ENCODE results near the gene FAM162B. TPM values are rescaled to one million over a fixed set of nuclear protein-coding genes. Genes with fewer than 3 reads are reported as not detected.

Gene FAM162B
- total RNA-seq, 2 experiments from 2014 or later = not detected

GRCh38 chr6:116783852-116784251 is 18.3 kb upstream of the FAM162B start:
- Histone ChIP-seq H3K36me3 (ENCODE audit: insufficient read depth, low read length) (no peaks in the 10 kb centered on the region), H3K4me1 (ENCODE audit: insufficient read depth, low read length) (no peaks in the 10 kb centered on the region), H3K27me3 (ENCODE audit: control insufficient read depth in 1 of 2, insufficient read depth in 2 of 2, low read length in 2 of 2) (peaks cover 10 to 17% of the 10 kb centered on the region in 2 experiments), H3K4me3 (ENCODE audit: low read length) (no peak overlapping the region), H3K9me3 (ENCODE audit: control insufficient read depth in 1 of 2, insufficient read depth in 1 of 2, low read length in 2 of 2) (no peaks in the 10 kb centered on the region), H3K27ac (ENCODE audit: low read depth in 1 of 2, low read length in 2 of 2) (no peak overlapping the region)
- POLR2A ChIA-PET = no interaction called here
- CTCF ChIA-PET = no interaction called here
- Mint-ChIP-seq H3K36me3 (ENCODE audit: low read depth) (no peaks in the 10 kb centered on the region), H3K4me1 (ENCODE audit: low read depth) (no peaks in the 10 kb centered on the region), H3K4me3 (no peak overlapping the region), H3K9me3 (no peaks in the 10 kb centered on the region), H3K27me3 (peaks cover 30% of the 10 kb centered on the region), H3K27ac (no peak overlapping the region)
- DNase-seq (no peak), ATAC-seq (ENCODE audit: poor library complexity) (no peak)
- intact Hi-C loops (cut with DNase I, micrococcal nuclease) = no loop called here
- no peak for TF ChIP-seq CTCF (IDR thresholded peaks at IDR 0.05)

GRCh38 chr6:116779573-116780164 is 14.2 kb upstream of the FAM162B start:
- DNase-seq (peak in 2 of 14 experiments; percentile 7 to 12), ATAC-seq (ENCODE audit: poor library complexity) (no peak)
- peaks cover 35% of the 10 kb centered on the region for H3K27me3 Mint-ChIP-seq
- peak; percentile 43 for TF ChIP-seq CTCF (IDR thresholded peaks at IDR 0.05)
- Histone ChIP-seq H3K4me3 (ENCODE audit: low read length) (no peak overlapping the region), H3K27me3 (ENCODE audit: control insufficient read depth in 1 of 2, insufficient read depth in 2 of 2, low read length in 2 of 2) (peaks cover 12 to 13% of the 10 kb centered on the region in 2 experiments), H3K9me3 (ENCODE audit: control insufficient read depth in 1 of 2, insufficient read depth in 1 of 2, low read length in 2 of 2) (no peaks in the 10 kb centered on the region), H3K27ac (ENCODE audit: low read depth in 1 of 2, low read length in 2 of 2) (no peak overlapping the region), H3K36me3 (ENCODE audit: insufficient read depth, low read length) (no peaks in the 10 kb centered on the region), H3K4me1 (ENCODE audit: insufficient read depth, low read length) (no peaks in the 10 kb centered on the region)
- H3K9me3 Mint-ChIP-seq = no peaks in the 10 kb centered on the region
- intact Hi-C loops (cut with DNase I, micrococcal nuclease) = no loop called here
- no peaks in the 10 kb centered on the region for H3K4me1 Mint-ChIP-seq (ENCODE audit: low read depth)
- POLR2A ChIA-PET = no interaction called here
- H3K27ac Mint-ChIP-seq = no peak overlapping the region
- H3K36me3 Mint-ChIP-seq (ENCODE audit: low read depth) = no peaks in the 10 kb centered on the region
- H3K4me3 Mint-ChIP-seq = no peak overlapping the region
- CTCF ChIA-PET = no interaction called here

- H3K36me3 Mint-ChIP-seq (ENCODE audit: low read depth) = no peaks in the 10 kb centered on the region
- POLR2A ChIA-PET = no interaction called here
- ATAC-seq (ENCODE audit: poor library complexity) = no peak
Observed at GRCh38 chr6:116773886-116774285, 8.4 kb upstream of the FAM162B start.

More at GRCh38 chr6:116773886-116774285, 8.4 kb upstream of the FAM162B start:
- Mint-ChIP-seq H3K27me3 (peaks cover 48% of the 10 kb centered on the region), H3K4me3 (no peak overlapping the region), H3K9me3 (no peaks in the 10 kb centered on the region), H3K27ac (no peak overlapping the region), H3K4me1 (ENCODE audit: low read depth) (no peaks in the 10 kb centered on the region)
- no peak overlapping the region for H3K4me3 ChIP-seq (ENCODE audit: low read length)
- H3K36me3 ChIP-seq (ENCODE audit: insufficient read depth, low read length) = no peaks in the 10 kb centered on the region
- no peak for DNase-seq
- intact Hi-C loops (cut with DNase I, micrococcal nuclease) = no loop called here
- H3K27me3 ChIP-seq (ENCODE audit: control insufficient read depth in 1 of 2, insufficient read depth in 2 of 2, low read length in 2 of 2) = peaks cover 7 to 10% of the 10 kb centered on the region in 2 experiments
- CTCF ChIA-PET = no interaction called here
- no peaks in the 10 kb centered on the region for H3K9me3 ChIP-seq (ENCODE audit: control insufficient read depth in 1 of 2, insufficient read depth in 1 of 2, low read length in 2 of 2)
- no peak overlapping the region for H3K27ac ChIP-seq (ENCODE audit: low read depth in 1 of 2, low read length in 2 of 2)
- no peaks in the 10 kb centered on the region for H3K4me1 ChIP-seq (ENCODE audit: insufficient read depth, low read length)
- TF ChIP-seq CTCF (IDR thresholded peaks at IDR 0.05) = no peak

All from CD4-positive, alpha-beta T cell (primary cell).